EH (cell line): ENCODE data around the gene GAS6.
"Not testable (repeated sequence)": the region's sequence is repeated elsewhere in the genome, so short reads cannot be mapped to it uniquely, and the experiment has no call there.

Experiments used
- DNase-seq: peaks from one replicate; pipeline ENCODE4 v3.0.0-alpha.2; 2015; ENCODE audit warnings: low read depth

The GAS6 gene

DNA sequence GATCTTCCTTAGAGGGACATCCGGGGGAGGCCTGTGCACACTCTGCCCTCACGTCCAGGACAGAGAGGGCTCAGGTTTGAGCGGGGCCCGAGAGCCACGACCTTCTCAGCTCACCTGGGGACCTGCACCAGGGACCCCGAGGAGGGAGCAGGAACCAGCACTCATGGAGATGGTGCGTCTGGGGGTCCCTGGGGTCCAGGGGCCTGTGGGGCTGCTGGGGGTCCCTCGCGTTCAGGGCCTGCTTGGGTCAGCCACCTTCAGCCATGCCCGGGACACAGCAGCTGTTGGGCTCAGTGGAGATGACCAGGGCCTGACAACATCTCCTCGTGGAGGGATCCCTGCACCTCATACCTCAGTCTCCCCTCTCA, 57.8 kb downstream of the GAS6 start:
- no peak for DNase-seq

DNA sequence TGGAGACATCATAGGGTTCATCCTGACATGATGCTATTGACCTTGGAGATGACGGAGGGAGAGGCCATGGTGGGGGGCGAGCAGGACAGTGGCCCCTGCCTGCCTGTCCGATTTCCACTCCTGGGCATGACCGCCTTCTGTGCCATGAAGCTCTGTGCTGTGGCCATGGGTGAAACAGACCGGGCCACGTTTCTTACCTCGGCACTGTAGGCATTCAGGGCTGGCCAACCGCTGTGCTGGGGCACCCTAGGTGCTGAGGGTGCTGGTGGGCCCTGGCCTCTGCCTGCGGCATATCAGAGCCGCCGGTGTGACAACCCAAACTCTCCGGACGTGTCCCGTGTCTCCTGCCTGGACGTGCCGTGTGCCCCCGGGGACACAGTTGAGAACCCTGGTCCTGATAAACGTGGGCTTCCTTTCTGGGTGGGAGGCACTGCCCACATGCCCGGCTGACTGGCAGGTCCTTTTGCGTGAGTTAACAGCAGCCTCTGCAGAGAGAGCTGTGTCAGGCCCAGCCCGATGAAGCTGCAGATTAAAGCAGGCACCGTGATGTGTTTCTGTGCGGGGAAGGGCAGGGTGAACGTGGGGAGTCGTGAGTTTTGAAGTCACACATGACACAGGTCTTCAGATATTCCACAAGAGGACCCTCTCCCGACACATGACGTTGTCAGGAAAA, 58.3 kb downstream of the GAS6 start:
- DNase-seq = no peak

DNA sequence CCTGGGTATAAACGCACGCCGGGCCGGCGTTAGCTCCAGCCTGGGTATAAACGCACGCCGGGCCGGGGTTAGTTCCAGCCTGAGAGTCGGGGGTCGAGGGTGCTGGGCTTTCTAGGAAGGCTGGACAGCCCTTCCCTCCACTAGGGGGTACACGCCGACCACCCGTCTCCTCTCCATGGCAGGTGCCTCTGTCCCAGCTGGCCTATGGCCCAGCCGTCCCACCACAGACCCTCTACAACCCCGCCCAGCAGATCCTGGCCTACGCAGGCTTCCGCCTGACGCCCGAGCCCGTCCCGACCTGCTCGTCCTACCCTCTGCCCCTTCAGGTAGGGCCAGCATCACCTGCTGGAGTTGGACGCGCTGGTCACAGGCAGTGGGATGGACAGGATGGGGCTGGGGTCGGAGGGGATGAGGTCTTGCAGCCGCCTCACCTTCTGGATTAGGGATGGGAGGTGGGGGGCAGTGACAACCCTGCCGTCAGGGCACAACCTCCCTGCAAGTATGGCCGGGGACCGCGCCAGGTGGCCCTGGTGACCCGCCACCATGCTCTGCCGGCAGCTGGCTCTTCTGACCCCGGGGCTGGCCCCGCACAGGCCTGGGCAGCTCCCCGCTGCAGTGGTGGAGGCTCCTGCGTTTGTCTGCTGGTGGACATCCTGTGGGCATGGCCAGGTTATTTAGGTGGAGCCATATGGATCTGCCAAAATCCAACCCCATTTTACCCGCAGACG, 59.0 kb downstream of the GAS6 start:
- no peak for DNase-seq

DNA sequence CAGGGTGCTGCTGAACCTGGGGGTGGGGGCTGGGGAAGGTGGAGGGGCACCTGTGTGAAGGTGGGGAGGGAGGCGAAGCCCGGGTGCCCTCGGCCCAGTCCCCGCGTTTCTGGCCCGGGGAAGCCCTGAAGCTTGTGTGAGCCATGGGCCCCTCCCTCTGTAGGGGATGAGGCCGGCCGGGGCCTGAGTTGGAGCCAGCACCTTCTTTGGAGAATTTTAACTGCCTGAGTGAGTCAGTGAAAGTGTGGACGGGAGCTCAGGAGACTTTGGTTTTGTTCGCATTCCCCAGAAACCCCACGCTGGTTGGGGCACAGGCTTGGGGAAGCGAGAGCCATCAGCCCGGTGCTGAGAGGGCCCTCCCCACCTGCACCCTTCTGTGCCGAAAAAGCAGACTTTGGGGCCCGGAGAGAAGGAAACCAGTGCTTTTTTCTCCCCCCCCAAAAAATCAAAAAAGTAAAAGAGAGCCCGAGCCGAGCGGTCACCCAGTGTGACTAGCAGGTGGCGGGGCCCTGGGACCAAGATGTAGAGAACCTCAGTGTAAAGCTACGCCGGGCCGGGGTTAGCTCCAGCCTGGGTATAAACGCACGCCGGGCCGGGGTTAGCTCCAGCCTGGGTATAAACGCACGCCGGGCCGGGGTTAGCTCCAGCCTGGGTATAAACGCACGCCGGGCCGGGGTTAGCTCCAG, 59.7 kb downstream of the GAS6 start:
- no peak for DNase-seq

DNA sequence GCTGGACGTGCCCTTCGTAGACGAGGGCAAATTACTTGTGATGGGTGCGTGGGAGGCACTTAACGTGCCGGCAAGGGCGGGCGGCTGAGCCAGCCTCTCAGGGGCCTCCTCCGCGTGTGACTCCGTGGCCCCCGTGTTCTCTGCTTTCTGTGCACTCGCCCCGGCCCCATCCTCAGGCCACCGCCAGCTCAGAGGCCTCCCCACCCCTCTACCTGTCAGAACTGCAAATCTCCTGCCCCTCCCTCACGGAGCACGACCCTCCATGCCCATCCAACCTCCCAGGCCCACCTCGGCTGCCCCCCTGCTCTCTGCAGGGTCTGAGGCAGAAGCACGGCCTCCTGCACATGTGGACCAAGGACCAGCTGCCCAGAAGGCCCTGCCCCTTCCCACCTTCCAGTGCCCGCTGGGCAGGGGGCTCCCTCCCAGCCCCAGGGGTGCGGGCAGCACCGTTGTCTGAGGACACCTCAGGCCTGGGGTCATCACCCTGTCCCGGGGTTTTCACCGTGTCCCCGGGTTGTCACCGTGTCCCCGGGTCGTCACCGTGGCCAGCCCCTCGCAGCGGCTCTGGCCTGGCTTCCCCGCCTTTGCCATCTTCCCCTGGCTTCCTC, 60.4 kb downstream of the GAS6 start:
- DNase-seq = no peak

DNA sequence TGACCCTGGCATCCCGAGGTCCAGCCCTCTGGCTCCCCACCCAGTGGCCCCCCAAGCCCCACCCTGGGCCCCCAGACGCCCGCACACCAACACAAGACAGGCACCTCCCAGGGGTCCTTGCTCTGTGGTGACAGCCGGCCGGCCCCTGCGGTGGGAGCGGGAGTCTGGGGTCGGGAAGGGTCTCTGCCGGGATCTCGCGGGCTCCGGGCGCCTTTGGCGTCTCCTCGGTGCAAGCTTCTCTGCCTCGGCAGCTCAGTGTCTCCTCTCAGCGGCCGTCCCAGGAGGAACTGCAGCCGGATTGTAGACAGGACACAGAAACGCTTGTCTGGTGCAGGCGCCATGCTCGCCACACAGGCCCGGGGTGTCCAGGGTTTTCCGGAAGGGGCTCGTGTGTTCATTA, 61.1 kb downstream of the GAS6 start:
- DNase-seq = no peak

DNA sequence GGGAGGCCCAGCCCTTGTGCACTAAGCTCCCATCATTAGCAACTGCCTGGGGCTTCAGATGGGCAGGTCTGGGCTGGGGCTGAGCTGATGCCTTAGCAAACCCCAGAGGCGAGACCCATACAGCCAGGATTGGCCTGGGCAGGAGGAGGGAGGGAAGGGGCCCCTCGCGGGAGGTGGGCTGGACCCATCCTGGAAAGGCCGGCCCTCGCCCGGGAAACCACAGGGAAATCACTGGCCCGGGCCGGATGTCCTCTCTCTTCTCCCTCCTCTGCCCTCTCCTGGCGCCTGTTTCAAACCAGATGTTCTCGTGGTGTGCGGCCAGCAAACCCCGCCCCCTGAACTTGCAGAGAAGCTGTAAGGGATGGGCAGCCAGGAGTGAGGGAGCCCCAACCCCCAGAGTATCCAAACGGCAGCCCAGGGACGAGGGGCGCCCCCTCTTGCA, 61.8 kb downstream of the GAS6 start:
- peak; percentile 75 for DNase-seq

DNA sequence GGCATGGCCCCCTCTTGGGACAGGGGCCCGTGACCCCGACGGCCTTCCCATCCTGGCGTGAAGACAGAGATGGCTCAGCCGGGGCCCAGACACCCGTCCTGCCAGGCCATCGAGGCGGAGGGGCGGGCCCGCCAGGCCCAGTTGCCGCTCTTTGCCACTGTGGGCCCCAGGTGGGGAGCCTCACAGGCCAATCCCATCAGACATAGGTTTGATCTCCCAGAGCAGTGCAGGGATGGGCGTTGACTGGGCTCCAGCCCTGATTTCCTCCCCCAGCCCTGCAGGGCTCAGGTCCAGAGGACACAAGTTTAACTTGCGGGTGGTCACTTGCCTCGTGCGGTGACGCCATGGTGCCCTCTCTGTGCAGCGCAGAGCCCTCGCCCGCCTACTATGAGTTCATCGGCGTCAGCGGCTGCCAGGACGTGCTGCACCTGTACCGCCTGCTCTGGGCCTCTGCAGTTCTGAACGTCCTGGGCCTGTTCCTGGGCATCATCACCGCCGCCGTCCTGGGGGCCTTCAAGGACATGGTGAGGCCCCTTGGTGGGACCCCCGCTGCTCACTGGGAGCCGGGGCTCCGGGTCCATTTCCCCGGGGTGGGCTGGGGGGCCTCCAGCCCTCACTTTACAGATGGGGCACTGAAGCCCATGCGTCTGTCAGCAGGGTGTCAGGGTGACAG, 62.5 kb downstream of the GAS6 start:
- DNase-seq = no peak

DNA sequence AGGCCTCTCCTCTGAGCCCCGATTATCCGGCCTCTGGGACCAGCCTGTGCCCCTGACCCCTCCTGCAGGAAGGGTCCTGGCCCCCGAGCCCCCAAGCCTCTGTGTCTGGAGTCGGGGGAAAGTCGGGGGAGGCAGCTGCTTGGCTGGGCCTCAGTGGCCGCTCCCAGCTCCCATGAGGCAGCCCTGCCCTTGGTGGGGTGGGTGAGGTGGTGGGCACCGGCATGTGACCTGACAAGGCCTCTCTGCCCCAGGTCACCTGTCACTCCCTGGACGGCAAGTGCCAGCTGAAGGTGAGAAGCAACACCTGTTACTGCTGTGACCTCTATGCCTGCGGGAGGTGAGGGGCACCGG, 63.3 kb downstream of the GAS6 start:
- DNase-seq = no peak

DNA sequence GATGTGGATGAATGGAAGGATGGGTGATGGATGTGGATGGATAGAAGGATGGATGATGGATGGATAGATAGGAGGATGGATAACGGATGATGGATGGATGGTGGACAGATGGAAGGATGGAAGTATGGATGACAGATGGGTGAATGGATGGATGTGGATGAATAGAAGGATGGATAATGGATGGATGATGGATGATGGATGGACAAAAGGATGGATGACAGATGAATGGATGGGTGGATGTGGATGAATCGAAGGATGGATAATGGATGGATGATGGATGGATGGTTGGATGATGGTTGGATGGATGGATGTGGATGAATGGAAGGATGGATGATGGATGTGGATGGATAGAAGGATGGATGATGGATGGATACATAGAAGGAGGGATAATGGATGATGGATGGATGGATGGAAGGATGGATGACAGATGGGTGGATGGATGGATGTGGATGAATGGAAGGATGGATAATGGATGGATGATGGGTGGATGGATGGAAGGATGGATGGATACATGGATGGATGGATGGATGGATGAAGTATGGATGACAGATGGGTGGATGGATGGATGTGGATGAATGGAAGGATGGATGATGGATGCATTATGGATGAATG, 65.6 kb downstream of the GAS6 start:
- DNase-seq = no peak

DNA sequence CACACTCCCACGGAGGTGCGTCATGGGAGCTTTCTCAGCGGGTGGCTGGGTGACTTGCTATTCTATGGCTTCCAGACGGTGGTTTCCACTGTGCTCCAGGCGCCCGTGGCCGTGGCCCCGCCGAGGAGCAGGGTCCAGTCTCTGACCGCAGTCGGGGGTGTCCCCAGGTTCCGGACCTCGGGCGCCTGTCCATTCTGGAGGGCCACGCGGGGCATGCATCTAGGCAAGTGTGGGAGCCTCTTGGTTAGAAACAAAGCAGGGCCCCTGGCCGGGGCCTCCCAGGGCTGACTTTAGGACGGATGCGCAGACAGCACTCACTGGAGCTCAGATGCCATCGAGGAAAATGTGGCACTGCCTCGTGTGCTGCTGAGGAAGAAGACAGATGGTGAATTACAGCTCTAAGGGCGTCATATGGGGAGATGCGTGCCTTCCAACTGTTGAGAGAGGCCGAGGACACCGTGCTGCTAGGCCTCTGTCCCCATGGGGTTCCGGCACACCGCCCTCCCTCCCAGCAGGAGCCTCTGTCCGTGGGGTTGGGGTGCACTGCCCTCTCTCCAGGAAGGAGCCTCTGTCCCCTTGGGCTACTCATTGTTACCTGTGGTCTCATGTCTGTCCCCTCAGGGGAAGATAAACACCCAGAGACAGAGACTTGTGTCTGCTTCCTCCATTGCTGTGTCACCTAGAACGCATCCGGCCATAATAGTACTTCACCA, 66.8 kb downstream of the GAS6 start:
- DNase-seq = no peak

DNA sequence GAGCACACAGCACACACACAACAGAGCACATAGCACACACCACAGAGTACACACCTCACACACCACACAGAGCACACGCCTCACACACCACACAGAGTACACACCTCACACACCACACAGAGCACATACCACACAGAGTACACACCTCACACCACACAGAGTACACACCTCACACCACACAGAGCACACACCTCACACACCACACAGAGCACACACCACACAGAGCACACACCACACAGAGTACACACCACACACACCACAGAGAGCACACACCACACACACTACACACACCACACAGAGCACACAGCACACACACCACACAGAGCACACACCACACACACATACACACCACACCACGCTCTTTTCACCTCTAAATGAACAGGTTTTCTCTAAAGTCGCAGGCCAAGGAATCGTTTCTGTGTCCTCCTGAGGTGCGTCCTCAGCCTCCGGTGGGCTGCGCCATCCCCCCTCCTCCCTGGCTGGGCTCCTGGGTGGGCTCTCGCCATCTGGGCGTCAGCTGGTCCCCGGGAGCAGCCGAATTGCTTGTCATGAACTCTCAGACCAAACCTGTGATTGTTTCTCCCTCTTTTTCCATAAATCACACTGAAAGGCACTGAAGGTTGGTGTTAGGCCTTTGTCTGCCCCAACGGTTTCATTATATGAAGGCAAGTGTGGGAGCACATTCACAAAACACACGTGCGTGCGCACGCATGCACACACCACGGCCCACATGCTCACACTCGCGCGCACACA, 67.5 kb downstream of the GAS6 start:
- no peak for DNase-seq

DNA sequence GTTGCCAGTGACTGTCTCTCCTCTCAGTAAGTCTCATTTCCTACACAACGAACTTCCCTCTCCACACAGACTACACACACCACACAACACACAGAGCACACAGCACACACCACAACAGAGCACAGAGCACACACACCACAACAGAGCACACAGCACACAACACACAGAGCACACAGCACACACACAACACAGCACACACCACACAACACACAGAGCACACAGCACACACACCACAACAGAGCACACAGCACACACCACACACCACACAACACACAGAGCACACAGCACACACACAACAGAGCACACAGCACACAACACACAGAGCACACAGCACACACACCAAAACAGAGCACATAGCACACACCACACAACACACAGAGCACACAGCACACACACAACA, 68.5 kb downstream of the GAS6 start:
- DNase-seq = not testable (repeated sequence)

DNA sequence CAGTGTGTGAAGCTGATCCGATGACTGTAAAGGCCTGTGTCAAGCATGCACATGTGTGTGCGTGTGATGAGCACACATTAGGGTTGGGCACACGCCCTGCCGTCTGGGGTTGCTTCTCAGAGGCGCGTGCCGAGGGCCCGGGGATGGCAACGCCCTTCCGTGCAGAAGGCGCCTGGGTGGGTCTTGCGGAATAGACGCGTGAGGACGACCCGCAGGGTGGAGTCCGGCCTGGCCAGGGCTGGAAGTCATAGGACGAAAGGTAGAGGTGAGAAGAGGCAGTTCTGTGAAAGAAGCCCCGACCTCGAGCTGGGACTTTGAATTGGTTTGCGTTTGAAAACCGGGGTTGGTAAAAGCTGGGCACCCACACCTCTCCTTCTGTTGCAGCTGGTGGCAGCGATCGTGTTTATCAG, 69.1 kb downstream of the GAS6 start:
- no peak for DNase-seq

DNA sequence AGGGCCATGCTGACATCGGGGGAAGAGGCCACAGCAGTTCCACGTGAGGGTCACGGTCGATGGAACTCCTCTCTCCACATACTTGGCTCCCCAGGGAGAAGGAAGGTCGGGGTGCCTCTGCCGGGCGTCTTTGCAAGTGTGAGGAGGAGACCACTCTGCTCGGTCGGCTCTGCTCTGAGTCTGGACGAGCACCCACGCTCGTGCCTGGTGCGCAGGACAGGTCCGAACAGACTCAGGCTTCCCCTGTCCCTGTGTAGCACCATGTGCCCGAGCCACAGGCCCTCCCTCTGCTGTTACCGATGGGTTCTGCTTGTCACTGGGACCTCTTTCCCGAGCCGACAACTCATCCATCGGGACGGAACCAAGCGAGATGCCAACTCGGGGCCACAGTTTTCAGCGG, 69.8 kb downstream of the GAS6 start:
- no peak for DNase-seq

DNA sequence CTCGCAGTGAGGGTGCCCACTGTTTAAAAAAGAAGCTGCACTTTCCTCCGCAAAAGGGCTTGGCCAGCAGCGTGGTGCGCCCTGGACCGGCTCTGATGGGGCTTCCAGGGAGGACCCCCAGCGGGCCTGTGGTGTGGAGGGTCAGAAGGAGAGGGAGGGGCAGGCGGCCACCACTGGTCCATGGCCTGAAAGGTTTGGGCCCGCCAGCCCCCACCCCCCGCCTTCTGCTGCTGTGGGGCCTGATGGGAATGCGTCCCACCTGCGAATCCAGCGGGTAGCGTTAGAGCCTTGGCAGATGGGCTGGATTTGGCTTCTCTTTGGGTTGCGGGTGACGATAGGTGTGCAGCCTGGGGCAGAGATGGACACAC, 70.2 kb downstream of the GAS6 start:
- no peak for DNase-seq

DNA sequence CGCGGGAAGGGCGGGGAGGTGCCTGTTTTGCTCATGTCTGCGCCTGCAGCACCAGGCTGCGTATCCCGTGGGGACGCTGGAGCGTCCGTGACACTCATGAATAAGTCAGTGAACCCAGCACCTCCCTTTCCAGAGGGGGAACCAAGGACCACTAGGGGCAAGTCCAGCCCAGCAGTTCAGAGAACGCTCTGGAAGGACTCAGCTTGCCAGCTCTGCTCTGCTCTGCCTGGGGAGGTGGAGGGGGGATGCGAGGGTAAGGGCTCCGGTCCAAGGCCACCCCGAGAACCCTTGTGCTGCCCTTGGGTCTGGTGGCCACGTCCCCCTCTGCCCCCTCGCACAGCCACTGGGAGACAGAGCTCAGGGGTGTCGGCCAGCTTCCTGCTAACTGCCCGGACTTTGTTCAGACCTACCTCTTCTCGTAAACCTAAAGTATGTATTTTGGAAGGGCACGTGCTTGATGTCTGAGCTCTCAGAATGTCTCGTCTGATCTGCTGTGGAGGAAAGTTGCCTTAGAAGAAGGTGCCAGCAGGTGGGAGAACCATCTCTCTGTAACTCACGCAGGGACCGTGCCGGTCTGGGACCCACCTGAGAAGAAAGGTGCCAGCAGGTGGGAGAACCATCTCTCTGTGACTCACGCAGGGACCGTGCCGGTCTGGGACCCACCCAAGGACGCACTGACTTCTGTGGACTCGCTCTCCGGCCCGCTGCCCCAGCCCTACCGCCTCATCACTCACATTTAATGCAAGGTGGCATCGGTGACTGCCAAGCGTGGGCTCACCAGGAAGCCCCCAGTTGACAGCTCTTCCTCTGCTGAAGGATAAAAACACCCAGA, 70.8 kb downstream of the GAS6 start:
- DNase-seq = no peak

DNA sequence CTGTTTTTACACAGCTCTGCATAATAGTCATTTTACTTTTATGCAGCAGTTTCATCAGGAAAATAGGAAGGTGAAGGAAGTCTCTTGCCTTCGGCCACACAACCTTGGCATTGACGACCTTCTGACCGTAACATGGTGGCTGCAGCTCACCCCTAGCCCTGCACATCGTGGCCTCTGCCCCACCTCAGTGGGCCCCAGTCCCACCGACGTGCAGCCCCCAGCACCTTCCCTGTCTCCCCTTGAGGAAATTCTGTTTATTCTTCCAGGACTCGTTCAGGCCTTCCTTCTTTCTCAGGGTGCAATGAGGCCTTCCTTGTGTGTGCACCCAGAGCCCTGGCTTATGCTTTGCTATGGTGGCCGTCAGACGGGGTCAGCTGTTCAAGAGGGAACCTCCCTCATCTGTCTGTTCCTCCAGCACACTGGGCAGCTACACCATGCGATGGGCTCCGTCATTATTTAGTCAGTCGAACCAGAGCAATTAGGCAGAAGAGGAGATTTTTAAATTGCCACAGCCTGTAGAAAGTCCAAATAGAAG, 71.6 kb downstream of the GAS6 start:
- no peak for DNase-seq

DNA sequence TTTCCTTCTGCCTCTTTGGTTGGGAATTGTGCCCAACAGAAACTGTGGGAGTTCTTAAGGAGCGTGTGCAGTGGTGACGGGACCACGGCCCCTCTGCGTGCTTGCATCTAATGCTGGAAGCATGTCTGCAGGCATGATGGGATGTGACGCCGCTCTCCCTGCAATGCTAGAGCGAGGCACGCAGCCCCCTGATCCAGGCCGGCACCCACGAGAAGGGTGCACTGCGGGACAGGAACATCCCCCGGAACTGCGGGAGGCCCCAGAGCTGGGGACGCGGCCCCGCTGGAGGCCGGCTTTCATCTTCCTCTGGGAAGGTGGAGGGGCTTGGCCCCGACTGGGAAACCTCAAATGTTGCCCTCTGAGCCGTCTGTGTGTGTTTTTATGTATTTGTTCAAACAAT, 72.1 kb downstream of the GAS6 start:
- no peak for DNase-seq

DNA sequence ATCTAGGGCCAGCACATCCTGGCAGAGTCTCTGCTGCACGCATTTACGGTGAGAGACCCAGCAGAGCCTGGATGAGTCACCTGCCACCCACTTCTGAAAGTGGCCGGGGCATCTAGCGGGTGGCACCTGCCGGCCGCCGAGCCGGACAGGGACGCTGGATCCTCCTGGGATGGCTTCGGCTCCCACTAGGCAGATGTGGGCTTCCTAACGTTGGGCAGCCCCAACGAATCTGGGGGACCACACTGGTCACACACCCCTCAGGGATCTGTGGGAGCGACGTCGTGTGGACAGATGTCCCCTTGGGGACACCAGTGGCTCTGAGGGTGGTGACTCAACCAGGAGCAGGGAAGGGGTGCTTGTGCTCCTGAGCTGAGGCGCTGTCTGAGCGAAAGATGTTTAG, 72.7 kb downstream of the GAS6 start:
- DNase-seq = no peak
